HG02938 (cell line): ENCODE measurements around the gene NBAS.
A peak's percentile ranks its signal among the peaks of the same experiment; 100 is the strongest.

ENCODE experiments used
- ATAC-seq: cut with Tn5 transposase; IDR thresholded peaks from one replicate; pipeline ENCODE4 v1.9.1; 2021; ENCODE audit warnings: mild to moderate bottlenecking, moderate library complexity; ENCODE audit not compliant: unreplicated experiment

The NBAS gene

GRCh38 chr2:15377202-15377601 lies 183.9 kb downstream of the NBAS start:
- ATAC-seq, result no peak

DNA sequence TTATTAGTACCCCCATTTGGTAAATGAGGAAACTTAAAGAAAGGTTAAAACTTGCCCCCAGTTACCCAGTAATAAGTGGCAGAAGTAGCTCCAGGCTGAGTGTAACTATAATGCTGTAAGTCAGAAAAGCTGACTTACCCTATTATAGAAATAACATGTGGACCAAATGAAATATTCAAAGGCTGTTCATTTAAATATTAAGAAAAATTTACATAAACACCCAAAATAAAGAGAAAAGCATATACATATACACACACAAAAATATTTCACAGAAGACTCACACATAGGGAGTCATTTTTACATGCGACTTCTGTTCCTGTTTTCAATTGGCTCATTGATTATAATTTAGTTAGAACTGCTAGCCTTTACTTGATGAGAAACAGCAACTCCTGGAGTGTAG lies 189.1 kb downstream of the NBAS start:
- ATAC-seq, result no peak

DNA sequence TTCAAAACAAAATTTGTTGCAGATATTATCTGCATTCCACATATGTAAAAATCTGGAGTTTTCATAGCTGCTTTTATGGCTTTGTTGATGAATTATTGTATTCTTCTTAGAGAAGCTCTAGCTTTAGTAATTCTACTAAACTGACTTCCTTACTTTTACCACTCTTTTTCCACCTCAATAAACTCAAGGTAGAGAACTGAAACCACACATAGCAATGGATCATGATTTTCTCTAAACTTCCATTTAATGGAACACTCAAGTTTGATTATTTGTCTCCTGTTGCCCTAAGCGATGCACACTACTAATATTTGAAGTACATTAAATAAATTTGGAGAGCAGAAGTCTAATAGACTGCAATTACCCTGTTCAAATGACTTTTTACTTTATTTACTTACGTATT lies 192.0 kb downstream of the NBAS start:
- no peak for ATAC-seq

DNA sequence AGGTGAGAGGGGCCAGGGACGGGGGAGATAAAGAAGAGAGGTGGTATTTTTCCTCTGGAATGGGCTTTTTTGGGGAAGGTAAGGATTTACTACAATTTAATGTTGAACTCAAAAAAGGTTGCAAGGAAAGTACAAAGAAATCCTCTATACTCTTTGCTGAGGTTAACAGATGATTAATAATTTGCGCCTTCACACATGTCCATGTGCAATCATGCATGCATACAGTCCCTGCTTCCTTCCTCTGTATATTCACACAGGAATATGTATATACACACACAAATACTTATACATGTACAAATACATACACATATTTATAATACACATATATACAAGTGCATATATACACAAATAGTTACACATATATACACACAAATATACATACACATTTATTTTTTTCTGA lies 193.4 kb downstream of the NBAS start:
- peak; percentile 74 for ATAC-seq

- ATAC-seq, result no peak
These were observed 193.9 kb downstream of the NBAS start for GRCh38 chr2:15367205-15367604.

GRCh38 chr2:15365411-15365810 lies 195.7 kb downstream of the NBAS start:
- ATAC-seq, result no peak

DNA sequence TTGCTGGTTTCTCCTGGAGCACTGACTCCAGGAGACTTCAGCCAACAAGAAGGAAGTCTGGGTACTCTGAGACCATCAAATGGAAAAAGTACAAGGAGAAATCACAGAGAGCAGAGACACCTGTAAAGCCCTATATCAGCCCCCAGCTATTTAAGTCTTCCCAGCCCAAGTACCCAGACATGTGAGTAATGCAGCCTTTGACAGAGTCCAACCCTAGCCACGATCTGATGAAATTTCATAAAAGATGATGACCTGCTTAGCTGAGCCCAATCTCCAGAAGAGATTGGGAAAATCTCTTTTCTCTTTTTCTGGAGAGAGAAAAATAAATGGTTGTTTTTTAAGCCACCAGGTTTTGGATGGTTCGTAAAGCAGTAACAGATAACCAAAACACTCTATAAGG lies 196.6 kb downstream of the NBAS start:
- no peak for ATAC-seq

- ATAC-seq, result no peak
These were observed 197.4 kb downstream of the NBAS start for GRCh38 chr2:15363734-15364133.

DNA sequence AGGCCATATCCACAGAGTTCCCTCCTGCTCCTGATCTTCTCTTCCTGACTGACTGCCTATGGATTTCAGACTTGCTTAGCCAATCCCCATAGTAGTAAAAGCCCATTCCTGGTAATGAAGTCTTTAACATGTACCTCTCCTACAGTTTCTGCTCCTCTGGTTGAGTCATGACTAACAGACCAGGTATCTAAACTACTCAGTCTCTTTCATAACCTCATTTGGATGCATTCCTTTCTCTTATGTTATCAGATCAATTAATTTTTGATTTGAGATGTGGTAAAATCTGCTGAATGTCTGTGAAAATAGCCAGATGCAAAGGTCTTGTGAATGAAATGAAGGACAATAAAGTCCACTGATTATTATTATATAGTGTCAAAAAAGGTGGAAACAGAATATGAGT lies 198.0 kb downstream of the NBAS start:
- no peak for ATAC-seq

GRCh38 chr2:15359716-15360531 lies 201.2 kb downstream of the NBAS start:
- no peak for ATAC-seq

DNA sequence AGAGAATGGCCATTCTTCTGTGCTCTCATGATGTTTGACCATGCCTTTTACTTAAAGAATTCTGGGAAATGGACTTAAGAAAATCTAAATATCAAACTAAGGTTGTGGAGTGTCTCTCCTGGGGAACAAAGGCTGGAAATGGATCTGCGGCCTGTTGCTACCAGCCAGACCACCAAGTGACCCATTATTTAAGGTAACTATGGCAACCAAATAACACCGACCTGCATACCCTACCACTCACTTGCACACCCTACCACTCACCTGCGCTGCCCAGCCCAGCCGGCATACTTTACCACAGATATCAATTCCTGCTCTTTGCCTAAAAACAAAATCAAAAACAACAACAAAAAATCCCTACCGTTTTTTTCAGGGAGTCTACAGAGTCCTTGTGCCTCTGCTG lies 203.2 kb downstream of the NBAS start:
- no peak for ATAC-seq

DNA sequence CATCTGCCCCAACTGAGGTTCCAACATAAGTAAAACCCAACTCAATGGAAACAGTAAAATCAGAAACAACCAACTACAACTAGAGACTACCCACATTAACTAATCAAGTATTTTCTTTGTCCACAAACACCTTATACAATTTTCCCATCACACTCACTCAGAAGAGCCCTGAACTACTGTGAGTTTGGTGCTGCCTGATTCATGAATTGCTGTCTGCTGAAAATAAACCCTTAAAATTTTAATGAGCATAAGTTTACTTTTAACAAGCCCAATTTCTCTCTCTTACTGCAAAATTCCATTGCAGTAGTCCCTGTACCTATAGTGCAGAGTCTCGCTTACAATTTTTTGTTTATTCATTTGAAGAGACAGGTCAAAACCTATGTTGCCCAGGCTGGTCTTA lies 203.9 kb downstream of the NBAS start:
- no peak for ATAC-seq

DNA sequence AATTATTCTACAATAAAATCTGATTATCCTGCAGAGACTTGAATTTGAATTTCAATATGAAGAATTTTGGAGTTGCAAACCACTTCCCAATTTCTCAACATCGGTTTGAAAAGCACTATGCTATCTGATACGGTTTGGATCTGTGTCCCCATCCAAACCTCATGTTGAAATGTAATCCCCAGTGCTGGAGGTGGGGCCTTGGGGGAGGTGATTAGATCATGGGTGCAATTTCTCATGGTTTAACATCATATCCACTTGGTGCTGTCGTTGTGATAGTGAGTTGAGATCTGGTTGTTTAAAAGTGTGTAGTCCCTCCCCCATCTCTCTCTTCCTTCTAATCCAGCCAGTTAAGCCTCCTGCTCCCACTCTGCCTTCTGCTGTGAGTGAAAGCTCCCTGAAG lies 205.7 kb downstream of the NBAS start:
- ATAC-seq, result no peak

DNA sequence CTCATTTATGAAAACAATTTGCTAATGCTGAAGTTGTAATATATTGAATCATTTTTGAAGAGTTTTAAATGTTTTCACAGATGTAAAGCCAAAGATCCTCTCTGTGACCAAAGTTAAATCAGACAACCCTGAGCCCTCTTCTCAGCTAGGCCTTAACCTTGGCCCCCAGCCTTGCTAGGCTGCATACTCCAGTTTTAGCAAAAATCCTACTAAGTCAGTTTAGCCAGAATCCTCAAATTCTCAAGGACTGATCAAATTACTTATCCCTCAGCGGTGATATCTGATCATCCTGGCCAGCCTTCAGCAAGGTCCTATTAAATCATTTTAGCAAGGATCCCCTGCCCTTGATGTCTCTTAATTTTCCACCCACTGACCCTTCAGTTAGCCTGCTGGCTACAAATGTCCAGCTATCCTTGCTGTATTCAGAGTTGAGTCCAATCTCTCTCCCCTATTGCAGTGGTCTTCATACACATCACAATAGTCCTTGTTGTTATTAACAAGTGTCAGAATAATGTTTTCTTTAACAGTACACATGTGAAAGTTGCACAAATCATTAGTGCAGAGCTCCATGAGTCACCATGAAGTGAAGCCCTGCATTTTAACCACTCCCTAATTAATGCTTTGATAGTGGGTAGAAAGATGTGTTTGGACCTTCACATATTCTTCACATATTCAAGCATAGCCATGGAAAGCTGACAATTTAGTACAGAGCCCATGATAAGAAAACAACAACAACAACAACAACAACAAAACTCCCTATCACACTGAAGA lies 206.4 kb downstream of the NBAS start:
- ATAC-seq, result no peak

GRCh38 chr2:15352363-15352762 lies 208.8 kb downstream of the NBAS start:
- ATAC-seq, result no peak

DNA sequence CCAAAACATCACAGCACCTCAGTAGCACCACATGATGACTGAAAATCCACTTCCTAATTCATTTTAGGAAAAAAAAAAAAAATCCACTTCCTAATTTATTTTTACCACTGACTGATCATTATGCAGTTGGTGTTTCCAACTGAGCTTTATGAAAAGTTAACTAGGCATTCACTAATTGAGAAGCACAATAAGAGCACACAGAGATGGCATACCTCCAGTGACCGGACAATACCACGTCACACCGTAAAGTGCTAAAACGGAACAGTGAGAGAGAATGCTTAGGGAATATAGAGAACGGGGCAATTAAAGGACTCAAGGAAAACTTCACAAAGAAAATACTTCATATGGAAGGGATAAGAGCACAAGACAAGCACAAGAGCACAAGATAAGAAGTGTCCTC lies 212.5 kb downstream of the NBAS start:
- ATAC-seq, result no peak

- no peak for ATAC-seq
These were observed 213.1 kb downstream of the NBAS start for GRCh38 chr2:15348045-15348444.

DNA sequence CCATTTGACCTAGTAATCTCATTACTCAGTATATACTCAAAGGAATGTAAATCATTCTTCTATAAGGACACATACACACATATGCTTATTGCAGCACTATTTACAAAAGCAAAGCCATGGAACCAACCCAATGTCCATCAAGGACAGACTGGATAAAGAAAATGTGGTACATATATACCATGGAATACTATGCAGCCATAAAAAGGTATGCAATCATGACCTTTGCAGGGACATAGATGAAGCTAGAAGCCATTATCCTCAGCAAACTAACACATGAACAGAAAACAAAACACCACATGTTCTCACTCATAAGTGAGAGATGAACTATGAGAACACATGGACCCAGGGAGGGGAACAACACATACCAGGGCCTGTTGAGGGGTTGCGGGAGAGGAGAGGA lies 214.5 kb downstream of the NBAS start:
- no peak for ATAC-seq

GRCh38 chr2:15337996-15338666 lies 223.0 kb downstream of the NBAS start:
- no peak for ATAC-seq

DNA sequence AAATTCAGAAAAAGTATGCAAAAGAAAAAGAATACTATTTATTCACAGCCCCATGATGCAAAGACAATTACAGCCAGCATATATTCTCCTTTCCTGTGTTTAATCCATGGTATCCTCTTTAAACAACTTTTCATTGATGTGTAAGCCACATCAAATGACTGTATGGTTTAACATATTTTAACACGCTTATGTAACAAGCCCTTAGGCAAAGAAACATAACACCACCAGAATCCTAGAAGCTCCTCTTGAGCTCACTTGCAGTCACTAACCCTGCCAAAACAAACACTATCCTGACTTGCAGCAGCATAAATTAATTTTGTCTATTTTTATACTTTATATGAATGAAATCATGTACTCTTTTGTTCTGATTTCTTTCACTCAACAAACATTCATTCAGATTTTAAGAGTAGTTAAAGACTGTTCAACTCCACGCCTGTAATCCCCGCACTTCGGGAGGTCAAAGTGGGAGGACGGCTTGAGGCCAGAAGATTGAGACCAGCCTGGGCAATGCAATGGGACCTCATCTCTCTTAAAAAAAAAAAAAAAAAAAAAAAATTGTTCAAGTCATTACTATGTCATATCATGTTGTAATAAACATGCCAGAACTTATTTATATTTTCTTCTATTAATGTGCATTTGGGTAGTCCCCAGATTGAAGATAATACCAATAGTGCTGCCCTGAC lies 226.3 kb downstream of the NBAS start:
- ATAC-seq, result no peak

DNA sequence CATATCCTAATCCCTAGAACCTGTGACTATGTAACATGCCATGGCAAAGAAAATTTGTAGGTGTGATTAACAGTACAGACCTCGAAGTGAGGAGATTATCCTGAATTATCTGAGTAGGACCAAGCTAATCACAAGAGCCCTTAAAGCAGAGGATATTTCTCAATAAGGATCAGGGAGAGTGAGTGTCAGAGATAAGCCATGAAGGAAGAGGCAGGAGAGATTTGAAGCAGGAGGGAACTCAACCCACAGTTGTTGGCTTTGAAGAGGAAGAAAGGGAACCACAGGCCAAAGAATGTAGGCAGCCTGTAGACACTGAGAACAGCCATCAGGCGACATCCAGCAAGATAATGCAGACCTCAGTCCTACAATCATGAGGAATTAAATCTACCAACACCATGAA lies 229.3 kb downstream of the NBAS start:
- no peak for ATAC-seq
